Measurements from ENCODE around the gene MFSD2B.
"Not testable (repeated sequence)": the region's sequence is repeated elsewhere in the genome, so short reads cannot be mapped to it uniquely, and the experiment has no call there.

MFSD2B gene

GRCh38 chr2:24009680-24010476 lies at the start of gene MFSD2B:
MFSD2B (plus strand) TSS chr2:24010085; CDS start chr2:24010097, 12 bp downstream.
- no peak for DNase-seq (ENCODE audit: low read depth in 2 of 2)

- DNase-seq (ENCODE audit: low read depth in 2 of 2) = no peak
Observed at GRCh38 chr2:23967846-23968245, 42.0 kb upstream of the MFSD2B start.

GRCh38 chr2:23976883-23977282 lies 33.0 kb upstream of the MFSD2B start:
- DNase-seq (ENCODE audit: low read depth in 2 of 2) = no peak

- DNase-seq (ENCODE audit: low read depth in 2 of 2) = no peak
Observed at GRCh38 chr2:23988371-23988770, 21.5 kb upstream of the MFSD2B start.

GRCh38 chr2:23992931-23993330 lies 17.0 kb upstream of the MFSD2B start:
- DNase-seq (ENCODE audit: low read depth in 2 of 2) = no peak

- no peak for DNase-seq (ENCODE audit: low read depth in 2 of 2)
Observed at GRCh38 chr2:23993736-23994269, 16.1 kb upstream of the MFSD2B start.

GRCh38 chr2:23994567-23994966 lies 15.3 kb upstream of the MFSD2B start:
- DNase-seq (ENCODE audit: low read depth in 2 of 2) = no peak

- DNase-seq (ENCODE audit: low read depth in 2 of 2) = no peak
Observed at GRCh38 chr2:24007693-24008092, 2.2 kb upstream of the MFSD2B start.

- no peak for DNase-seq (ENCODE audit: low read depth in 2 of 2)
Observed at GRCh38 chr2:24008672-24009366, 1.1 kb upstream of the MFSD2B start.

GRCh38 chr2:24009367-24009679 lies 562 bp upstream of the MFSD2B start:
- DNase-seq (ENCODE audit: low read depth in 2 of 2) = no peak

GRCh38 chr2:24010477-24011249 lies 778 bp downstream of the MFSD2B start:
- DNase-seq (ENCODE audit: low read depth in 2 of 2) = no peak

GRCh38 chr2:24011250-24012104 lies 1.6 kb downstream of the MFSD2B start:
- DNase-seq (ENCODE audit: low read depth in 2 of 2) = no peak

- no peak for DNase-seq (ENCODE audit: low read depth in 2 of 2)
Observed at GRCh38 chr2:24012521-24013188, 2.8 kb downstream of the MFSD2B start.

GRCh38 chr2:24014902-24015301 lies 5.0 kb downstream of the MFSD2B start:
- not testable (repeated sequence) for DNase-seq (ENCODE audit: low read depth in 2 of 2)

- DNase-seq (ENCODE audit: low read depth in 2 of 2) = no peak
Observed at GRCh38 chr2:24015562-24016375, 5.9 kb downstream of the MFSD2B start.

GRCh38 chr2:24016376-24016761 lies 6.5 kb downstream of the MFSD2B start:
- DNase-seq (ENCODE audit: low read depth in 2 of 2) = no peak

GRCh38 chr2:24016853-24017703 lies 7.2 kb downstream of the MFSD2B start:
- DNase-seq (ENCODE audit: low read depth in 2 of 2) = no peak

- DNase-seq (ENCODE audit: low read depth in 2 of 2) = no peak
Observed at GRCh38 chr2:24017711-24018110, 7.8 kb downstream of the MFSD2B start.

GRCh38 chr2:24018241-24018640 lies 8.4 kb downstream of the MFSD2B start:
- DNase-seq (ENCODE audit: low read depth in 2 of 2) = no peak
